BJ (cell line): Measurements from ENCODE around the gene GABBR2. TPM values are rescaled to one million over a fixed set of nuclear protein-coding genes. Genes with fewer than 3 reads are reported as not detected.

ENCODE experiments used
- CTCF ChIA-PET: fragments of 350-600 bp; formaldehyde crosslinking; extraction: SDS; loops from one replicate; lab custom pipeline; 2021; ENCODE audit warnings: antibody characterized with exemption, inconsistent platforms; lab: Yijun Ruan, JAX
- POLR2A ChIA-PET: fragments of 300-600 bp; sonication (Branson Sonifier 250); formaldehyde crosslinking; extraction: SDS; loops from one replicate; lab custom pipeline; 2021; ENCODE audit warnings: antibody characterized with exemption; lab: Charles Lee
- DNase-seq: peaks from one replicate; pipeline ENCODE4 v3.0.0-alpha.2; 2011; ENCODE audit warnings: low read depth
- H3K27me3 ChIP-seq: 2 replicates; pipeline ENCODE4 v1.6.0; 2011; ENCODE audit warnings: low read length; ENCODE audit not compliant: control insufficient read depth, insufficient read depth
- H3K36me3 ChIP-seq: 2 replicates; pipeline ENCODE4 v1.5.1; 2011; ENCODE audit warnings: low read length; ENCODE audit not compliant: control insufficient read depth, insufficient read depth
- H3K4me3 ChIP-seq: 2 replicates; pipeline ENCODE4 v1.5.1; 2011; ENCODE audit warnings: low read depth, mild to moderate bottlenecking, control low read depth, low read length
- polyA plus RNA-seq: library from polyadenylated mRNA; depleted of rRNA; stranded (reverse); fragments of >200 nt; gene quantifications from 2 replicates; pipeline ENCODE4 v1.2.3, GENCODE V29; 2011
- TF ChIP-seq, protein P1 (sequence below): IDR thresholded peaks from 2 replicates; pipeline ENCODE4 v1.5.1; 2011; ENCODE audit warnings: low read depth, mild to moderate bottlenecking, control low read depth, inconsistent platforms, low read length, moderate library complexity; ENCODE audit not compliant: insufficient read depth

The GABBR2 gene
- polyA plus RNA-seq, 1 experiment: 1.6 TPM

DNA sequence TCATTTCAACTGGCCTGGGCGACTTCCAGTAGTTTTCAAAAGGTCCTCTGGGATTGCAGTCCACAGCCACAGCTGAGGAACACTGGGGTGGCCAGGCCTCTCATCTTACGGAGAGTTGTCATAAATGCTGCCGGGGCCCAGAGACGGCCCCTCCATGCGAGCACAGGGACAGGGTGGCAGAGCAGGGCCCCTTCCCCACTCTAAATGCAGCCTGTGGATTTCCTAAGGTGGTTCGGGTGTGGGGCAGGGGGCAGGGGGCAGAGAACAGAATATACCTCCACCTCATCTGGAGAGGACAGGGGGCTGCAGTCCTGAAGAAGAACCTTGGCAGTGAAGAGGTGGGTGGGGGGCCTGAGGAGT is 339.7 kb downstream of the GABBR2 start:
- Histone ChIP-seq H3K4me3 (no peak overlapping the region), H3K36me3 (no peaks in the 10 kb centered on the region), H3K27me3 (no peaks in the 10 kb centered on the region)
- no peak for DNase-seq
- TF ChIP-seq, protein P1, sequence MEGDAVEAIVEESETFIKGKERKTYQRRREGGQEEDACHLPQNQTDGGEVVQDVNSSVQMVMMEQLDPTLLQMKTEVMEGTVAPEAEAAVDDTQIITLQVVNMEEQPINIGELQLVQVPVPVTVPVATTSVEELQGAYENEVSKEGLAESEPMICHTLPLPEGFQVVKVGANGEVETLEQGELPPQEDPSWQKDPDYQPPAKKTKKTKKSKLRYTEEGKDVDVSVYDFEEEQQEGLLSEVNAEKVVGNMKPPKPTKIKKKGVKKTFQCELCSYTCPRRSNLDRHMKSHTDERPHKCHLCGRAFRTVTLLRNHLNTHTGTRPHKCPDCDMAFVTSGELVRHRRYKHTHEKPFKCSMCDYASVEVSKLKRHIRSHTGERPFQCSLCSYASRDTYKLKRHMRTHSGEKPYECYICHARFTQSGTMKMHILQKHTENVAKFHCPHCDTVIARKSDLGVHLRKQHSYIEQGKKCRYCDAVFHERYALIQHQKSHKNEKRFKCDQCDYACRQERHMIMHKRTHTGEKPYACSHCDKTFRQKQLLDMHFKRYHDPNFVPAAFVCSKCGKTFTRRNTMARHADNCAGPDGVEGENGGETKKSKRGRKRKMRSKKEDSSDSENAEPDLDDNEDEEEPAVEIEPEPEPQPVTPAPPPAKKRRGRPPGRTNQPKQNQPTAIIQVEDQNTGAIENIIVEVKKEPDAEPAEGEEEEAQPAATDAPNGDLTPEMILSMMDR: no peak
- ChIA-PET POLR2A (no interaction called here), CTCF (no interaction called here)

DNA sequence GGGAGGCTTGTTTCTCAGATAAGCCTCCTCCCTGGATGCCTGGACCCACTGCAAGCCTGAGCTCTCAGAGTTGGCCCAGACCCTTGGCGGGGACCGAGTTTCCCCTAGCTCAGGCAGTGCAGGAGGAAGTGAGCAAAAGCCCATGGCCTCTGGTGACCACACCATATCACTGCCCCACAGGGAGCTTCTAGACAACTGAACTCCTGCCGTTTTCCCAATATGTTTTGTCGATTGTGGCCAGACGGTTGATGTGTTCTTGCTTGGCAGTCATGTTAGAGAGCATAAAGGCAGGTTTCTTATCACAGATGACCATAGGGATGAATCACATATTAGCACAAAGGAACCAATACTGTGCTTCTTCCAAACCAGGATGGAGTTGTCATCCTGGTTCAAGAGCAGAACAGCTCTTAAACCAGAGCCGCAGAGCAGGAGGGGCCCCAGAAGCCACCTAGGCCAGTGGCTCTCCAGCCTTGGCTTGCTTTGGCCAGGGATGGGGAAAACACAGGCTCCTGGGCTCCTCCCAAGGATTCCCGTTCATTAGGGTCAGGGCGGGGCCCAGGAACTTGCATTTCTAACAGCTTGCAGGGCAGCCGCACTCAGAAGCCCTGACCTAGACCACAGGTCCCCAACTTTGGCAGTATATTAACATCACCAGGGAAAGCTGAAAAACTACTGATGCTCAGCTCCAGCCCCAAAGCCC is 340.2 kb downstream of the GABBR2 start:
- TF ChIP-seq, protein P1: no peak
- Histone ChIP-seq H3K4me3 (no peak overlapping the region), H3K36me3 (no peaks in the 10 kb centered on the region), H3K27me3 (no peaks in the 10 kb centered on the region)
- ChIA-PET CTCF (no interaction called here), POLR2A (no interaction called here)
- DNase-seq: no peak

DNA sequence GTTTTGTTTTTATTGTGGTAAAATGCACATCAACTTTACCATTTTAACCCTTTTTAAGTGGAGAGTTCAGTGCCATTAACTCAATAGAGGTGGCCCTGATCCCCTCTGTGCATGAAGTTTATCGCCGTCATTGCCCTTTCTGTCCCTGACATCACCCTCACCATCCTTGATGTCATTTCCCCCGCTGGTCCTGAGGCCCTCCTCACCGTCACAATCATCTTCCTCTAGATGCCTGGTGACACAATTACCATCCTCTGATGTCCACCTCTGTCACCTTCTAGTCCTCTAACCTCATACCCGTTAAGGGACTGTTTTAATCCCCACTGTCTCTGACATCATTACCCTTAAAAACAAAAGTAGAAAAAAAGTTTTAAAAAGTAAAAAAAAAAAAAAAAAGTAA is 340.8 kb downstream of the GABBR2 start:
- POLR2A ChIA-PET: no interaction called here
- no peak for DNase-seq
- Histone ChIP-seq H3K36me3 (no peaks in the 10 kb centered on the region), H3K4me3 (no peak overlapping the region), H3K27me3 (no peaks in the 10 kb centered on the region)
- TF ChIP-seq, protein P1: no peak
- CTCF ChIA-PET: no interaction called here

DNA sequence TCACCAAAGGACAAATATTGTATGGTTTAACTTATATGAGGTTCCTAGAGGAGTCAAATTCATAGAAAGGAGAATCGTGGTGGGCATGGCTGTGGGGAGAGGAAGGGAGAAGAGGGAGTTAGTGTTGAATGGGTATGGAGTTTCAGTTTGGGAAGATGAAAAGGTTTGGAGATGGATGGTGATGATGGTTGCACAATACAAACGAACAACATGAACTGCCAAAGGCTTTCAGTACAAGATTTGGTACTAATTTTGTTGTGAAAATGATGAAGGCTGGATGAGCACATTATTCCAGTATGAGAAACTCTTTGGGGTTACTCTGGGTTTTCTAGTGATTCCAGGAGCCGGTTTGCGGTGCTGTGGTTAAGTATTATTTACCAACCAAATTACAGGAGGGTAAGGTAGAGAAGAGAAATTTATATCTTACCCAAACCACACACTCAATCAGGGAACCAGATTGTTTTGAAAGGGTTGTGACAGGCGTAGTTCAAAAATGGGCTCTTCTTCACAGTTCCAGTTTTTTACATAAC is 341.3 kb downstream of the GABBR2 start:
- CTCF ChIA-PET: no interaction called here
- POLR2A ChIA-PET: no interaction called here
- no peaks in the 10 kb centered on the region for H3K27me3 ChIP-seq
- TF ChIP-seq, protein P1: no peak
- H3K4me3 ChIP-seq: no peak overlapping the region
- DNase-seq: no peak
- no peaks in the 10 kb centered on the region for H3K36me3 ChIP-seq

DNA sequence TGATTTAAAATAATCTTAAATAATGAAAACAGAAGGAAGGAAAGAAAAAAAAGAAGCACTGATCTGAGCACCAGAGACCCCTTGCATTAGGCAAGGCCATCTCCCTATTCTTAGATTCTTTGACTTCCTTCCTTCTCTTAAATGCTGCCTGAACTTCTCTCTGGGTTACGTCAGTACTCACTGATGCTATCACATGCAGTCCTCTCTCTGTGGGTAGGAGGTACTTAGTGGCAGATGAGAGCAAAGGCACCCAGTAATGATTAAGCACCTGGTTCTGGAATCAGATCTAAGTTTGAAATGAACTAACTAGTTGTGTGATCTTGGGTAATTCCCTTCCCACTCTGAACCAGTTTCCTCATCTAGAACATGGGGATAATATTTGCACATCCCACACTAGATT is 343.0 kb downstream of the GABBR2 start:
- no peak for DNase-seq
- ChIA-PET POLR2A (no interaction called here), CTCF (no interaction called here)
- TF ChIP-seq, protein P1: no peak
- no peak overlapping the region for H3K4me3 ChIP-seq
- no peaks in the 10 kb centered on the region for H3K27me3 ChIP-seq
- H3K36me3 ChIP-seq: no peaks in the 10 kb centered on the region
